HG03558 (cell line): Measurements from ENCODE around the gene CEACAM19.
"Not testable (repeated sequence)": the region's sequence is repeated elsewhere in the genome, so short reads cannot be mapped to it uniquely, and the experiment has no call there.

ENCODE experiments used
- ATAC-seq: cut with Tn5 transposase; IDR thresholded peaks from one replicate; pipeline ENCODE4 v1.9.1; 2021; ENCODE audit warnings: moderate number of reproducible peaks; ENCODE audit not compliant: unreplicated experiment; ENCODE audit errors: extremely low read depth

The CEACAM19 gene

DNA sequence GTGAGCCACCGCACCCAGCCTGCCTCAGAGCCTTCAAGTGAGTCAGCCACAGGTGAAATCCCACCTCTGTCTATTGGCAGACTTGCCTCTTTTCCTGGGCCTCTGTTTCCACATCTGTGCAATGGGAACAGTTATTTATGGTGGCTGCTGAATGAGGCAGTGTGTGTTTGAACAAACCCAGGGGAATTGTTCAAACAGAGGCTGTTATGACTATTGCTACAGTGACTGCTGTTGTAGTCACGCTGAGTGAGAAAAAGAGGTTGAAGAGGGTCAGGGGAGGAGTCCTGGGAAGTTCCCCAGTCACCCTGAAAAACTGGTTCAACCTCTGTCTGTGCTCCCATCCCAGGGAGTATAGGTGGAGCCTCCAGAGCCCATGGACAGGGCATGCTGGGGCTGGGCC lies at the start of gene CEACAM19:
TSS of gene CEACAM19 (plus strand) at position 83 of the 400 bp plus-strand sequence. CDS start 450 bp downstream, outside the sequence.
- ATAC-seq, result no peak

DNA sequence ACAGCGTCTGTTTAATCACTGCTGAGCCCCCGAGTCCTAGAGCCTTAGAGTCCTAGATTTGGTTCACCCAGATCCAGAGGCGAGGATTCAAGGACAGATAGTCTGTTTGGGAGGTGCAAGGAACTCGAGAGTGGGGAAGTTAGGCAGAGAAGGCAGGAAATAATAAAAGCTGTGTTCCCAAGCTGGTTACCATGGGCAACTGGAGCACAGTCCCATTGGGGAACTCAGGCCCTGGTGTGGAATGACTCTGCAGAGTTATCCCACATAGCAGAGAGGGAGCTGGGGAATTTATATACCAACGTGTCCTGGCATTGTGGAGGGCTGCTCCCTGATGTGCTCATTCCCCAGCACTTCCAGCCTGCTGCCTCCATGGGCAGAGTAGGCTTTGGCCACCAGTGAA lies 48.2 kb upstream of the CEACAM19 start:
- ATAC-seq, result no peak

DNA sequence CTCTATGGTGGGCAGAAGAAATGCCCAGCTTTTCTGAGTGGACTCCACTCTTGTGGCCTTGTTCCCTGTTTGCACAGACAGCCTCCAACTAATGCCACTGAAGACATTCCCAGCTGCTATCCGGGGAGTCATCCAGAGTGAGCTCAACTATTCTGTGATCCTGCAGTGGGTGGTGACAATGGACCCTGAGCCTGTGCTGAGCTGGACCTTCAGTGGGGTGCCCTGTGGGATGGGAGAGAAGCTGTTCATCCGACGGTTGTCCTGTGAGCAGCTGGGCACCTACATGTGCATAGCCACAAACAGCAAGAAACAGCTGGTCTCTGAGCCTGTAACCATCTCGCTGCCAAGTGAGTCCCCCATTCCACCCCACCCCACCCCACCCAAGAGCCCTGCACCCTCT lies 47.7 kb upstream of the CEACAM19 start:
- no peak for ATAC-seq

GRCh38 chr19:44624840-44625354 lies 46.4 kb upstream of the CEACAM19 start:
- ATAC-seq, result no peak

DNA sequence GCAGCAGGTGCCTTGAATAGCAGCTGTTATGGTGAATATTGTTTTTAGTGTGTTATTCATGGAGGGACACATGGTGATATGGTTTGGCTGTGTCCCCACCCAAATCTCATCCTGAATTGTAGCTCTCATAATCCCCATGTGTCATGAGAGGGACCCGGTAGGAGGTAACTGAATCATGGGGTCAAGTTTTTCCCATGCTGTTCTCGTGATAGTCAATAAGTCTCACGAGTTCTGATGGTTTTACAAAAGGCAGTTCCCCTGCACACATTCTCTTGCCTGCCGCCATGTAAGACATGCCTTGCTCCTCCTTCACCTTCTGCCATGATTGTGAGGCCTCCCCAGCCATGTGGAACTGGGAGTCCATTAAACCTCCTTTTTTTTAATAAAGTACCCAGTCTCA lies 45.6 kb upstream of the CEACAM19 start:
- not testable (repeated sequence) for ATAC-seq

DNA sequence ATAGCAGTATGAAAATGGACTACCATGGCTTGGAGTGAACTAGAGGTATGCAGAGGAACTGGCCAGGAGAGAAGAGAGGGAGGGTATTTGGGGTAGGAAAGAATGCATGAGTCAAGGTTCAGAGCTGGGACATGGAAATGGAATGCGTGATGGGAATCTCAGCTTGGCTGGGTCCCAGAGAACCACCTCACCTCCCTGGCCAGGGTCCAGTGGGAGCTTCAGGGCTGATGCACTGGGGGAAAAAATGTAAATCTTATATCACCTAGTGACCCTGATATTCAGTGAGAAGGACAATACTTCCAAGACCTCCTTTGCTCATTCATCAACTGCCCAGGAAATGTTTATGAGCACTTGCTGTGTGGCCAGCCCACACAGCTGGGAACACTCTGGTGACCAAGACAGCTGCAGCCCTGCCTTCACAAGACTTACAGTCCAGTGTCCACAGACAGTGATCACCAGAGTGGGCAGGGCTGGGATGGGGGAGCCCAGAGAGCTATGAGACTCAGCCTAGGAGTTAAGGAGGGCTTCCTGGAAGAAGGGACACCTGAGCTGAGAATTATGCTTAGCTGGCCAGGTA lies 45.1 kb upstream of the CEACAM19 start:
- ATAC-seq, result no peak

DNA sequence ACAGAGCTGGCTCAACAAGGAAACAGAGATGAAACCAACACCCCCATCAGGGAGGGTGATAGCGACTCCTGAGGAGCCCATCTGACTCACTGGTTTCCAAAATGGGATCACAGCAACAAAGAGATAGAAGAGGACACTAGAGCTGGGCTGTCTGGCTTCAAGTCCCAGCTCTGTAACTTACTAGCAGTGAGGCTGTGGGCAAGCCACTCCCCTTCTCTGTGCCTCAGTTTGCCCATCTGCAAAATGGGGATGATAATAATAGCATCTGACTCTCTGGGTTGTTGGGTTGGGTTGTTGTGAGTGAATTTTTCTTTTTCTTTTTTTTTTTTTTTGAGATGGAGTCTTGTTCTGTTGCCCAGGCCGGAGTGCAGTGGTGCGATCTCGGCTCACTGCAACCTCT lies 43.7 kb upstream of the CEACAM19 start:
- no peak for ATAC-seq

- no peak for ATAC-seq
Measured at GRCh38 chr19:44628793-44629192, 42.5 kb upstream of the CEACAM19 start.

- not testable (repeated sequence) for ATAC-seq
Measured at GRCh38 chr19:44631611-44632010, 39.7 kb upstream of the CEACAM19 start.

DNA sequence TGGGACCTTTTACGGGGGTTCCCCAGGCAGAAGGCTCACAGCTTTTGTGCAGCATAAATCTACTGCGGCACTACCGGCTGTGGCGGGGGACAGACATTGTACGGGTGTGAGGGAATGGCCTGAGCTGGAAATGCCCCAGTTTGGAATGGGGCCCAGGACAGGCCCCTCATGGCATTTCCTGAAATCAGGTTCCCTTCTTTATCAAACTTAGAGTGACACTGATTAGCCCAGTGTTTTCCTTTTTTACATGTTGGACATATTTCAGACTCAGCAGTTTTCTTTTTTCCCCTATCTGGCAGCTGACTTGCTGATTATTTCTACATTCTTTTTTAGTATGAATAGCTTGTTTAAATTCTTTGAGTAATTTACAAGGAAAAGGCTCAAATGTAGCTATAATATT lies 37.2 kb upstream of the CEACAM19 start:
- not testable (repeated sequence) for ATAC-seq

- ATAC-seq, result no peak
Measured at GRCh38 chr19:44634785-44635184, 36.5 kb upstream of the CEACAM19 start.

DNA sequence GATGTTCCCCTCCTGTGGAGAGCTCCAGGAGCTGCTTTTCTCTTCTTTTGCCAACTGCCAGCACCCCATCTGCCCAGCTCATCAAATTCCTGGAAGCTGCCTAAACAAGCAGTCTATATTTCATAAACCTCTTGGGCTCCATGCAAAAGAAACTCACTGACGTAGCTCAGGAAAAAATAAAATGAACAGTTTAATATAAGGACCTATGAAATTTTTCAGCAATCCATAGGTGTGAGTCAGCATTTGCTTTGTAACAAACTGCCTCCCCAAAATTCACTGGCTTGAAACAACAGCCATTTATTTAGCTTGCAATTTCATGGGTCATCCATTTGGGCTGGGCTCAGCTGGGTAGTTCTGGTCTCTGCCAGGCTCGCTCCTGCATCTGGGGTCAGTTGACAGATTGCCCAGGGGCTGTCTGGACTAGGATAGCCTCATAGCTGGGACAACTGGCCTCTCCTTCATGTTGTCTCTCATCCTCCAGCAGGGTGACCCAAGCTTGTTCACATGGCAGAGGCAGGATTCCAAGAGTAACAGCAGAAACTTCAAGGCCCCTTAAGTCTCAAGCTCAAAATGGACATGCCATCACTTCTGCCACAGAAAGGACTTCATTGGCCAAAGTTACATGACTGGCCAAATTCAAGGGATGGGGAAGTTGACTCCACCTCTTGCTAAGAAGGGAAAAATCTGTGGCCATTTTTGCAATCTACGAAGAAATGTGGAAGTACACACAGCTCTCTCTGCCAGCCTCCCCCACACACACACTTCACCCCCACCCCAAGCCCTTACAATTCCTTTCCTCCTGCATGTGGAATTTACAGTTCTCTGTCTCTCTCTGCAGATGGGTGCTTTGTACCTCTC lies 35.5 kb upstream of the CEACAM19 start:
- no peak for ATAC-seq

- ATAC-seq, result no peak
Measured at GRCh38 chr19:44636439-44637389, 34.6 kb upstream of the CEACAM19 start.

DNA sequence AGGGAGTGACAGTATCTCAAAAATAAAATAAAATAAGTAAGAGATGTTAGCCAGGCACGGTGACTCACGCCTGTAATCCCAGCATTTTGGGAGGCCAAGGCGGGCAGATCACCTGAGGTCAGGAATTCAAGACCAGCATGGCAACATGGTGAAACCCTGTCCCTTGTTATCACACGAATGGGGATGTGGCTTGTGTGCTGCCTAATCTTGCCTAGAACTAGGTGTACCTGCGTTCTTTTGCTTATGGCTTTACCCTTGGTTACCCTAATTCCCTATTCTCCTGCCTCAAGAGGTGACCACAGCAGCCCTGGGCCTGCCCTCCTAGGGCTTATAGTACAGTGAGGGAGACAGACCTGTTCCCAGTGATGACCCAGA lies 33.9 kb upstream of the CEACAM19 start:
- no peak for ATAC-seq

- no peak for ATAC-seq
Measured at GRCh38 chr19:44640518-44640917, 30.8 kb upstream of the CEACAM19 start.

- no peak for ATAC-seq
Measured at GRCh38 chr19:44641501-44642265, 29.6 kb upstream of the CEACAM19 start.

DNA sequence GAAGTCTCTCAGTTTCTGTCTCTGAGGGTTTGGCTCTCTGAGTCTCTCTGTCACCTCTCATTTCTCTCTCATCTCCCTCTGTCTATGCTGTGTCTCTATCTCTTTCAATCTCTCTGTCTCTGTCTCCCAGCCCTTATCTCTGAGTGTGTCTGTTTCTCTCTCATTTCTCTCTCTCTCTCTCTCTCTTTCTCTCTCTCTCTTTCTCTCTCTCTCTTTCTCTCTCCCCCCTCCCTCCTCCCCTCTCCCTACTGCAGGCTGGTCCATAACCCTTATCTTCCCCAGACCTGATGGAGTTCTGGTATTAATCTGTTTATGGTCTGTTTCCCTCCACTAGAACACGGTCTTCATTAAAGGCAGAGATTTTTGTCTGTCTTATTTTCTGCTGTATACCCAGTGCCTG lies 28.9 kb upstream of the CEACAM19 start:
- ATAC-seq, result no peak

GRCh38 chr19:44643605-44644401 lies 27.5 kb upstream of the CEACAM19 start, which contains the start of gene PVR:
Gene PVR (plus strand): TSS chr19:44643910. CDS start chr19:44644097, 187 bp downstream.
- ATAC-seq, result no peak
